GM12878 (cell line): ENCODE data around the gene NOC2L. TPM values are rescaled to one million over a fixed set of nuclear protein-coding genes. Genes with fewer than 3 reads are reported as not detected.

Experiments
- ATAC-seq: fragments of 200-7000 bp; cut with Tn5 transposase; 3 replicates; pipeline ENCODE4 v1.9.1; 2020; ENCODE audit warnings: mild to moderate bottlenecking, moderate library complexity
- BruUV-seq: library from RNA; stranded (reverse); fragments of 400-500 nt; replicated peaks from 2 replicates; lab custom pipeline; 2021; lab: Mats Ljungman, UMichigan
- CTCF ChIA-PET: fragments of 300-600 bp; sonication (Branson Sonifier 250); formaldehyde crosslinking; extraction: SDS; loops from one replicate; lab custom pipeline; 2021; ENCODE audit warnings: inconsistent platforms; lab: Yijun Ruan, JAX
- POLR2A ChIA-PET: fragments of 350-600 bp; formaldehyde crosslinking; extraction: SDS; loops from one replicate; lab custom pipeline; 2021; ENCODE audit warnings: inconsistent platforms; lab: Charles Lee
- RAD21 ChIA-PET: fragments of 300-600 bp; sonication (Branson Sonifier 250); formaldehyde crosslinking; loops from one replicate; lab custom pipeline; 2023; ENCODE audit warnings: antibody characterized with exemption; ENCODE audit not compliant: unreplicated experiment; lab: Charles Lee
- SMC1A ChIA-PET: fragments of 300-600 bp; sonication (Branson Sonifier 250); formaldehyde crosslinking; loops from one replicate; lab custom pipeline; 2023; ENCODE audit not compliant: unreplicated experiment, uncharacterized antibody; lab: Charles Lee
- DNase-seq: peaks from one replicate; pipeline ENCODE4 v3.0.0-alpha.2; 2011; ENCODE audit warnings: low read depth, low spot score
- FAIRE-seq: peaks from 3 replicates; lab custom pipeline; 2011; peaks lifted over from hg19 to GRCh38; lab: Jason Lieb, UNC
- H2AFZ ChIP-seq: 2 replicates; pipeline ENCODE4 v1.6.0; 2011; ENCODE audit warnings: low read depth, low read length, control low read depth; ENCODE audit not compliant: control insufficient read depth
- H3K27ac ChIP-seq: 2 replicates; pipeline ENCODE4 v1.5.1; 2011; ENCODE audit warnings: control low read depth; ENCODE audit not compliant: control insufficient read depth, insufficient read depth
- H3K27me3 ChIP-seq, 2 experiments: replicated peaks in 1 of 2; 2 replicates each; pipeline versions ENCODE4 v1.6.0 to v1.6.1; 2011; ENCODE audit warnings: low read length in 1 of 2; ENCODE audit not compliant: control insufficient read depth in 2 of 2, insufficient read depth in 2 of 2
- H3K36me3 ChIP-seq, 2 experiments: 2 replicates each; pipeline ENCODE4 v1.5.1; 2011; ENCODE audit warnings: low read length in 1 of 2; ENCODE audit not compliant: control insufficient read depth in 2 of 2, insufficient read depth in 2 of 2
- H3K4me1 ChIP-seq: 2 replicates; pipeline ENCODE4 v1.6.1; 2011; ENCODE audit warnings: mild to moderate bottlenecking, low read length, moderate library complexity, mixed read lengths; ENCODE audit not compliant: control insufficient read depth, insufficient read depth
- H3K4me2 ChIP-seq: 2 replicates; pipeline ENCODE4 v1.6.0; 2011; ENCODE audit warnings: control low read depth; ENCODE audit not compliant: control insufficient read depth, insufficient read depth
- H3K4me3 ChIP-seq: fragments of 200-600 bp; sonication (generic); 2 replicates; pipeline ENCODE4 v1.5.1; 2016
- H3K79me2 ChIP-seq: 2 replicates; pipeline ENCODE4 v1.6.0; 2011; ENCODE audit warnings: low read length; ENCODE audit not compliant: control insufficient read depth, insufficient read depth
- H3K9ac ChIP-seq: 2 replicates; pipeline ENCODE4 v1.8.0; 2011; ENCODE audit warnings: low read length, control low read depth, mixed read lengths; ENCODE audit not compliant: control insufficient read depth, insufficient read depth
- H3K9me3 ChIP-seq: replicated peaks from 3 replicates; pipeline ENCODE4 v1.5.1; 2011; ENCODE audit warnings: mild to moderate bottlenecking, low read length; ENCODE audit not compliant: control insufficient read depth, insufficient read depth
- H4K20me1 ChIP-seq: 2 replicates; pipeline ENCODE4 v1.6.0; 2011; ENCODE audit not compliant: control insufficient read depth, insufficient read depth
- BACH1 ChIP-seq: fragments of 450-650 bp; IDR thresholded peaks from 2 replicates; pipeline ENCODE4 v1.6.1; 2017; ENCODE audit warnings: mild to moderate bottlenecking, borderline replicate concordance
- BCL11A ChIP-seq: IDR thresholded peaks from 2 replicates; pipeline ENCODE4 v1.6.1; 2011; ENCODE audit warnings: low read depth, low read length
- BHLHE40 ChIP-seq, 2 experiments: fragments of 450-650 bp in 1 of 2; IDR thresholded peaks; 2 replicates each; pipeline ENCODE4 v1.6.1; 2011 to 2017; ENCODE audit warnings: low read depth in 2 of 2, borderline replicate concordance in 1 of 2, improper control_type of control experiment in 1 of 2, low read length in 1 of 2, mild to moderate bottlenecking in 1 of 2
- CREB1 ChIP-seq: IDR thresholded peaks from 2 replicates; pipeline ENCODE4 v1.6.1; 2012; ENCODE audit warnings: low read depth, mild to moderate bottlenecking, inconsistent platforms
- DPF2 ChIP-seq: fragments of 450-650 bp; IDR thresholded peaks from 2 replicates; pipeline ENCODE4 v1.6.1; 2017; ENCODE audit warnings: mild to moderate bottlenecking
- EED ChIP-seq: sonication (generic); IDR thresholded peaks from 2 replicates; pipeline ENCODE4 v1.6.1; 2016; ENCODE audit warnings: antibody characterized with exemption, low read depth
- GATAD2B ChIP-seq: fragments of 450-650 bp; conservative IDR thresholded peaks from 2 replicates; pipeline ENCODE4 v1.6.1; 2017; ENCODE audit warnings: low read depth, mild to moderate bottlenecking, moderate library complexity
- HDGF ChIP-seq: fragments of 450-650 bp; IDR thresholded peaks from 2 replicates; pipeline ENCODE4 v1.6.1; 2016; ENCODE audit warnings: antibody characterized with exemption
- IKZF1 ChIP-seq: fragments of 450-650 bp; conservative IDR thresholded peaks from 2 replicates; pipeline ENCODE4 v1.6.1; 2017; ENCODE audit warnings: antibody characterized with exemption, mild to moderate bottlenecking
- IKZF2 ChIP-seq, 2 experiments: fragments of 450-650 bp; IDR thresholded peaks; 2 replicates each; pipeline ENCODE4 v1.6.1; 2017; ENCODE audit warnings: mild to moderate bottlenecking in 2 of 2, moderate library complexity in 2 of 2
- JUND ChIP-seq: IDR thresholded peaks from 2 replicates; pipeline ENCODE4 v1.6.1; 2012; ENCODE audit warnings: low read depth, mild to moderate bottlenecking, low read length, improper control_type of control experiment, moderate library complexity
- KDM1A ChIP-seq: fragments of 200-600 bp; sonication (generic); IDR thresholded peaks from 2 replicates; pipeline ENCODE4 v1.6.1; 2016; ENCODE audit warnings: borderline replicate concordance
- MEF2A ChIP-seq: IDR thresholded peaks from 2 replicates; pipeline ENCODE4 v1.6.1; 2011; ENCODE audit warnings: low read depth, mild to moderate bottlenecking, low read length, moderate library complexity; ENCODE audit not compliant: insufficient read depth
- MEF2B ChIP-seq: fragments of 450-650 bp; IDR thresholded peaks from 2 replicates; pipeline ENCODE4 v1.6.1; 2018; ENCODE audit warnings: mild to moderate bottlenecking, moderate library complexity; ENCODE audit not compliant: partially characterized antibody, poor library complexity, severe bottlenecking
- PAX5 ChIP-seq: IDR thresholded peaks from 2 replicates; pipeline ENCODE4 v1.6.1; 2011; ENCODE audit warnings: low read depth, low read length, borderline replicate concordance
- POLR2A ChIP-seq: IDR thresholded peaks from 2 replicates; pipeline ENCODE4 v1.6.1; 2011; ENCODE audit warnings: low read depth, mild to moderate bottlenecking, low read length
- RBBP5 ChIP-seq: fragments of 200-600 bp; sonication (generic); conservative IDR thresholded peaks from 2 replicates; pipeline ENCODE4 v1.6.1; 2016
- RELA ChIP-seq: fragments of 450-650 bp; IDR thresholded peaks from 2 replicates; pipeline ENCODE4 v1.8.0; 2014; ENCODE audit warnings: borderline replicate concordance; ENCODE audit not compliant: partially characterized antibody
- RUNX3 ChIP-seq: IDR thresholded peaks from 2 replicates; pipeline ENCODE4 v1.6.1; 2012; ENCODE audit warnings: low read length, inconsistent platforms
- SMARCA5 ChIP-seq: fragments of 450-650 bp; IDR thresholded peaks from 2 replicates; pipeline ENCODE4 v1.6.1; 2017; ENCODE audit warnings: mild to moderate bottlenecking
- SMC3 ChIP-seq: IDR thresholded peaks from 2 replicates; pipeline ENCODE4 v1.6.1; 2011; ENCODE audit warnings: low read length, improper control_type of control experiment, borderline replicate concordance
- SP1 ChIP-seq: IDR thresholded peaks from one replicate; pipeline ENCODE4 v1.6.1; 2011; ENCODE audit warnings: low read depth, low read length
- SPI1 ChIP-seq: IDR thresholded peaks from 2 replicates; pipeline ENCODE4 v1.6.1; 2011; ENCODE audit warnings: low read depth, mild to moderate bottlenecking, low read length, moderate library complexity, borderline replicate concordance; ENCODE audit not compliant: insufficient read depth
- SRF ChIP-seq, 2 experiments: IDR thresholded peaks; 2 replicates each; pipeline ENCODE4 v1.6.1; 2011; ENCODE audit warnings: low read depth in 2 of 2, low read length in 2 of 2, mild to moderate bottlenecking in 1 of 2, moderate library complexity in 1 of 2
- TCF12 ChIP-seq: IDR thresholded peaks from 2 replicates; pipeline ENCODE4 v1.6.1; 2011; ENCODE audit warnings: low read depth, mild to moderate bottlenecking, low read length
- USF1 ChIP-seq: IDR thresholded peaks from 2 replicates; pipeline ENCODE4 v1.6.1; 2011; ENCODE audit warnings: borderline replicate concordance, low read depth, mild to moderate bottlenecking, moderate library complexity, mixed read lengths, low read length; ENCODE audit not compliant: insufficient read depth; ENCODE audit errors: extremely low read length
- ZNF207 ChIP-seq: fragments of 450-650 bp; IDR thresholded peaks from 2 replicates; pipeline ENCODE4 v1.6.1; 2014; ENCODE audit warnings: antibody characterized with exemption, mild to moderate bottlenecking, borderline replicate concordance
- ZNF274 ChIP-seq: IDR thresholded peaks from one replicate; pipeline ENCODE4 v1.8.0; 2011; ENCODE audit not compliant: insufficient read length, insufficient read depth
- WGBS: methylation state at CpG from one replicate; pipeline ENCODE4 v1.1.6; 2016; ENCODE audit warnings: low lambda C conversion rate; ENCODE audit not compliant: insufficient replicate concordance, insufficient coverage; ENCODE audit errors: missing lambda C conversion rate; 5-methylcytosine and 5-hydroxymethylcytosine counted together
- in situ Hi-C: fragments of 300-500 bp; cut with MboI; formaldehyde crosslinking; loops from 9 replicates; pipeline ENCODE4 v1.14.3; 2018; ENCODE audit warnings: mixed read lengths
- intact Hi-C: fragments of 100-400 bp; cut with micrococcal nuclease; formaldehyde crosslinking; loops from one replicate; pipeline ENCODE4 v1.14.2; 2022; ENCODE audit not compliant: unreplicated experiment
- polyA plus RNA-seq, 11 experiments: library from polyadenylated mRNA; depleted of rRNA in 4 of 11; unstranded in 6 of 11; stranded (reverse) in 5 of 11; fragments of >200 nt; fragmentation: Nextera tagmentation in 4 of 11; fragmentation: Illumina TruSeq in 1 of 11; extraction: Ambion mirVana in 4 of 11; extraction: Trizol in 1 of 11; gene quantifications; 1 replicate in 1 of 11; 2 replicates in 10 of 11; pipeline versions ENCODE4 v1.2.1 to v1.2.3, GENCODE V29; 2011 to 2016; ENCODE audit warnings: inconsistent platforms in 2 of 11, missing spikeins in 2 of 11, low read depth in 1 of 11
- total RNA-seq, 4 experiments: library from RNA; depleted of rRNA in 3 of 4; stranded (reverse); fragments of >200 nt in 3 of 4; fragmentation: Illumina TruSeq in 1 of 4; extraction: Trizol in 1 of 4; gene quantifications; 2 replicates each; pipeline versions ENCODE4 v1.2.1 to v1.2.3, GENCODE V29; 2013 to 2021

Gene NOC2L
- total and polyA plus RNA-seq, 10 of the 15 experiments (the other 5 are each of a cell fraction or from before 2014, with no cell fraction given) = 1.3 to 171 (median 64.3) TPM

DNA sequence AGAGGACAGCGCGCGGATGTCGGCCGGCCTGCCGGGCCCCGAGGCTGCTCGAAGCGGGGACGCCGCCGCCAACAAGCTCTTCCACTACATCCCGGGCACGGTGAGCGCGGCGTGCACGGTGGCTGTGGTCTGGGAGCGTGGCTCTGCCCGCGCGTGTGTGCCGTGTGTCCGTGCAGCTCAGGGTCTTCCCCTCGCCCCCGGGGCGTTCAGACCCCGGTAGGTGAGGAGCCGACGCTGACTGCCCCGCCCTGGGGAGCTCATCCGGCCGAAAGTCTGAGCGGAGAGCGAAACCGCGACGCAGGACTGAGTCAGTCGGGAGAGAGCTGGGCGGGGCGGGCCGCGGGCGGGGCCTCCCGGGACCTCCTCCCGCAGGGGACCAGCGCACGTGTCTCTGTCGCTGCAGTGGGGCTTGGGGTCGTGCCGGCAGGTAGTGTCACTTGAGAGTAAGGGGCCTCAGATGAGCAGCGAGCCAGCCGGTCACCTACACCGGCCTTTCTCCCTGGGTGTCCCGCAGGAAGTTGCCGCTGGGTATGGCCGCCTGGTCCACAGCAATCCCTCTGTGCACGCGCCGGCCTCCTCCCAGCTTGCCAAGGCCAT lies 7.7 kb upstream of the NOC2L start:
- intact Hi-C loops = no loop called here
- in situ Hi-C loops = no loop called here
- no peak for TF ChIP-seq RBBP5
- TF ChIP-seq ZNF274 = no peak
- peak; percentile 76; the same call in 1 of the 2 replicates for TF ChIP-seq GATAD2B
- TF ChIP-seq BHLHE40 (IDR thresholded peaks at IDR 0.05; ENCODE audit: borderline replicate concordance in 1 of 2, low read depth in 2 of 2, low read length in 1 of 2) = peak; percentile 77 to 91; a peak in 3 of 4 replicates
- no peak for TF ChIP-seq PAX5
- TF ChIP-seq IKZF2 (IDR thresholded peaks at IDR 0.05) = peak in 1 of 2 experiments; percentile 25; a peak in 1 of 4 replicates
- TF ChIP-seq SRF (IDR thresholded peaks at IDR 0.05; ENCODE audit: low read depth in 2 of 2, low read length in 2 of 2) = no peak
- no peak for TF ChIP-seq ZNF207
- peak; percentile 61 for TF ChIP-seq BACH1
- TF ChIP-seq BCL11A = no peak
- TF ChIP-seq IKZF1 = peak; percentile 52
- TF ChIP-seq SMARCA5 = peak; percentile 19; the same call in 1 of the 2 replicates
- TF ChIP-seq RELA = no peak
- peak; percentile 3; the same call in 1 of the 2 replicates for TF ChIP-seq TCF12
- TF ChIP-seq SP1 = no peak
- no peak for TF ChIP-seq SMC3
- no peak for TF ChIP-seq SPI1
- TF ChIP-seq CREB1 = no peak
- TF ChIP-seq DPF2 = peak; percentile 63
- TF ChIP-seq EED = no peak
- TF ChIP-seq HDGF = no peak; the same call in 1 of the 2 replicates
- TF ChIP-seq POLR2A = peak; percentile 66
- peak; percentile 69 for TF ChIP-seq MEF2B
- TF ChIP-seq MEF2A = no peak
- no peak for TF ChIP-seq KDM1A
- TF ChIP-seq USF1 = no peak
- TF ChIP-seq RUNX3 = peak; percentile 59
- TF ChIP-seq JUND = no peak

More for the DNA sequence above, 7.7 kb upstream of the NOC2L start:
- H3K4me3 ChIP-seq = peak overlapping the region; percentile 72
- no peaks in the 10 kb centered on the region; a peak in 1 of 4 replicates for H3K36me3 ChIP-seq
- FAIRE-seq (peak; percentile 44), ATAC-seq (peak; percentile 95), DNase-seq (no peak)
- H3K27me3 ChIP-seq = no peaks in the 10 kb centered on the region
- H4K20me1 ChIP-seq = no peaks in the 10 kb centered on the region
- peak overlapping the region; percentile 90 for H2AFZ ChIP-seq
- ChIA-PET SMC1A (interaction anchor here (0.7 to 1.1 kb wide), 2 partner anchors 16 to 18 kb away, joined by 3 read pairs; no protein-coding TSS in a partner anchor), POLR2A (interaction anchor here (0.8 to 1.1 kb wide), 5 partner anchors 15 to 306 kb away, joined by 3 read pairs; partner anchors contain the start of genes ISG15, PERM1 and UBE2J2), RAD21 (interaction anchor here (0.8 to 1.1 kb wide), 4 partner anchors 25 to 61 kb away, joined by 3 to 5 read pairs (median 4); no protein-coding TSS in a partner anchor), CTCF (interaction anchor here (0.7 to 1.0 kb wide), 3 partner anchors 34 to 92 kb away, joined by 3 to 4 read pairs (median 3); partner anchors contain the start of gene ISG15)
- H3K79me2 ChIP-seq = no peaks in the 10 kb centered on the region
- BruUV-seq = no TSS peak
- peaks cover 9% of the 10 kb centered on the region for H3K4me1 ChIP-seq
- H3K9ac ChIP-seq = peak overlapping the region; percentile 69
- peak overlapping the region; percentile 44; the same call in 1 of the 2 replicates for H3K27ac ChIP-seq
- no peaks in the 10 kb centered on the region for H3K9me3 ChIP-seq
- peak overlapping the region; percentile 97 for H3K4me2 ChIP-seq
- under 1% methylated on average over 51 of the region's 60 CpGs for WGBS
